IPS-18a (cell line): Measurements from ENCODE around the gene TP53BP1.

Source experiments
- H3K27ac ChIP-seq: one replicate; pipeline ENCODE4 v1.5.1; 2013; ENCODE audit warnings: low read length
- H3K27me3 ChIP-seq: one replicate; pipeline ENCODE4 v1.6.1; 2013; ENCODE audit warnings: mild to moderate bottlenecking, low read length; ENCODE audit not compliant: control insufficient read depth, insufficient read depth
- H3K36me3 ChIP-seq: one replicate; pipeline ENCODE4 v1.6.1; 2013; ENCODE audit warnings: low read depth, low read length; ENCODE audit not compliant: control insufficient read depth
- H3K4me1 ChIP-seq: one replicate; pipeline ENCODE4 v1.6.1; 2013; ENCODE audit warnings: low read depth, low read length; ENCODE audit not compliant: control insufficient read depth
- H3K4me3 ChIP-seq: one replicate; pipeline ENCODE4 v1.5.1; 2013; ENCODE audit warnings: low read length
- H3K9ac ChIP-seq: one replicate; pipeline ENCODE4 v1.6.1; 2013; ENCODE audit warnings: mild to moderate bottlenecking, low read length, moderate library complexity
- H3K9me3 ChIP-seq: one replicate; pipeline ENCODE4 v1.6.1; 2013; ENCODE audit warnings: low read depth, low read length; ENCODE audit not compliant: control insufficient read depth

TP53BP1 gene

DNA sequence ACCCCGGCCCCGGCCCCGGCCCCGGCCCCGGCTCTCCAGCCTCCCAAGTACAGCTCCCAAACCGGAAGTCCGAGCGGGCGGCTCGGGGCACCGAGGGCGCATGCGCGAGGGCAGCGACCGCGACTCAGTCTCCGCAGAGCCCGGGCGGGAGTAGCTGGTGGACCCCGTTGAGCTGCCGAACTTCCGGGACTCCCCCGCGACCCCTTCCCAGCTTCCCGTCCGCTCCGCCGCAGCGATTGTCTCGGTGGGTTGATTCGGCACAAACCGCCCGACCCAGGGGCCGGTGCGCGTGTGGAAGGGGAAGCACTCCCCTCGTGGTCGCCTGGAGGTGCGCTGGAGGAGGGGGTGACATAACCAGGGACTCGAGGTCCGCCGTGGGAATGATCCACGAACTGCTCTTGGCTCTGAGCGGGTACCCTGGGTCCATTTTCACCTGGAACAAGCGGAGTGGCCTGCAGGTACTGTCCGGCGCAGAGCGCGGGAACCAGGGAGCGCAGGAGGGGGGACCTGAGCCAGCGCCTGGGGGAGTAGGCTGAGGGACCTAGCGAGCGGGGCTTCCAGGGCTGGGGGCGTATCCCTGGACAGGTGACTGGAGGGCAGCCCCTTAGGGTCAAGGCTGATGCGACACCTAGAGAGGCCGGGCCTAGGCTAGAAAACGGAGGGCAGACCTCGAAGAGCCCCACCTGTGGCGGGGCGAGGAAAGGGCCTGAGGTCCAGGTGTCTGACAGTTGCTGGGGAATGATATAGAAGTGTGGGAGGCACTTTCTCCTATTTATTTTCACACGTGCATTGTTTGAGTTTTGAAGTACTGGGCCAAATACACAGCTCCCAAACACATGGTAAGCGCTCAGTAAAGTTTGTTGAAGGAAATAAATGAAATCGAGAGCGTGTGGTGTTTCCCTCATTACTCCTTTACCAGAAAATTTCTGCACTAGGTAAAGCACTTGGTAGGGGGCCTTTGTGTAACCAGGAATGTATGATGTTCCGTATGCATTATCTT is 121.7 kb downstream of the TP53BP1 start, which contains the start of the genes TUBGCP4 and ZSCAN29:
TSS of gene TUBGCP4 (plus strand) at position 127 of the 1,000 bp plus-strand sequence. CDS start at position 381, 254 bp downstream.
TSS of gene ZSCAN29 (minus strand) at position 69 of the 1,000 bp plus-strand sequence. CDS start 1,130 bp downstream, outside the sequence.
- peak within 1 kb of the TSS; percentile 85 for H3K9ac ChIP-seq
- H3K36me3 ChIP-seq = peaks cover 25% of the 10 kb centered on the region
- H3K27ac ChIP-seq = no peak within 1 kb of the TSS
- no peaks in the 10 kb centered on the region for H3K9me3 ChIP-seq
- H3K4me1 ChIP-seq = peaks cover 16% of the 10 kb centered on the region
- H3K27me3 ChIP-seq = no peaks in the 10 kb centered on the region
- peak within 1 kb of the TSS; percentile 96 for H3K4me3 ChIP-seq

DNA sequence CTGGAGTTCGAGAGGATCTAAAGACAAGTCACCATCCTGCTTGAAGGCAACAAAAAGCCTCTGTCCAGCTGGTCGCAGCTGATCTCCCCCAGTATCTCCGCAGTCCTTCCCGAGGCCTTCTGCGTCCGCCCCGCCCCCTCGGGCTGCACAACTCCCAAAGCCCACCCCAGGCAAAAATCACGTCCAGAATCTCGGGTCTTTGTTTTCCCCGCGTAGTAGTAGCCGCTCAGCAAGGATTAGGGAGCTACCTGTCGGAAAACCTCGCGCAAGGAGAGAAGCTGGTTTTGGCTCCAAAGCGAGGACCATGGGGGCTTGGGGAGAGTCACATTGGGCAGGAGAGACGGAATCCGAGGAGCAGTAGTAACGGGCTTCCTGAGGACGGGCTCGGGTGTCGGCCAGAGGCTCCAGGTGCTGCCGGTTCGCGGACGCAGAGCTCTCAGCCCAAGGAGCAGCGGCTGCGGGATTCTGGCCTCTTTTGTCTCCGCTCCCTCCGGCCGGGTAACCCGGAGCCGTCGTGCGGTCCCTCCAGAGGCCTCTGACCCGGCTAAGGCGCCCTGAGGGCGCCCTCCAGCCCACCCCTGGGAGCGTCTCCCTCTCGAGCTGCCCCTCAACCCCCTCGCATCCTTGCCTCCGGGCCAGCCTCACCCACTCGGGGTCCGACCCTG is 122.5 kb downstream of the TP53BP1 start:
- Histone ChIP-seq H3K27ac (no peak overlapping the region), H3K27me3 (no peaks in the 10 kb centered on the region)

DNA sequence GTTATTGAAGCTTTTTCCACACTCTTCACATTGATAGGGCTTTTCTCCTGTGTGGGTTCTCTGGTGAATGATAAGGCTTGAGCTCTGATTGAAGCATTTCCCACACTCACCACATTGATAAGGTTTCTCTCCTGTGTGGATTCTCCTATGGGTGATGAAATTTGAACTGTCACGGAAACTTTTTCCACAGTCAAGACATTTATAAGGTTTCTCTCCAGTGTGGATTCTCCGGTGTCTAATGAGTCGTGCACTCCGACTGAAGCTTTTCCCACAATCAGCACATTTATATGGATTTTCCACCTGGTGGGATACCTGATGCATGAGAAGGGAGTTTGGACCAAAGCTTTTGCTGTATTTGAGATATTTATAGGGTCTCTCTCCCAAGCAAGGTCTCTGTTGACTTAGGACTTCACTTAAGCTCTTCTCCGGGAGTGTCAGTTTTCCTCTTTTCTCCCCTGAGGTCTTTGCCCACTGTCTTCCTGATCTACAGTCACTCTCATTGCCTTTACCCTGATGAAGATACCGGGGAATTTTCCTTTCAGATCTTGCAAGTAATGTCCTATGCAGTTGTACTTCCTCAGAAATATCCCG is 131.5 kb downstream of the TP53BP1 start:
- Histone ChIP-seq H3K36me3 (peaks cover 63% of the 10 kb centered on the region), H3K9me3 (peaks cover 21% of the 10 kb centered on the region)

More for the DNA sequence above, 122.5 kb downstream of the TP53BP1 start:
- Histone ChIP-seq H3K36me3 (peaks cover 33% of the 10 kb centered on the region), H3K4me3 (peak overlapping the region; percentile 96), H3K9ac (peak overlapping the region; percentile 85), H3K4me1 (peaks cover 16% of the 10 kb centered on the region), H3K9me3 (no peaks in the 10 kb centered on the region)

GRCh38 chr15:43360821-43361220 is 132.1 kb downstream of the TP53BP1 start:
- H3K4me1 ChIP-seq = no peaks in the 10 kb centered on the region
- H3K9ac ChIP-seq = no peak overlapping the region
- H3K36me3 ChIP-seq = peaks cover 57% of the 10 kb centered on the region
- no peak overlapping the region for H3K4me3 ChIP-seq
- H3K27me3 ChIP-seq = no peaks in the 10 kb centered on the region
- no peak overlapping the region for H3K27ac ChIP-seq
- H3K9me3 ChIP-seq = peaks cover 21% of the 10 kb centered on the region

More for the DNA sequence above, 131.5 kb downstream of the TP53BP1 start:
- H3K4me3 ChIP-seq = no peak overlapping the region
- no peaks in the 10 kb centered on the region for H3K4me1 ChIP-seq
- H3K9ac ChIP-seq = no peak overlapping the region
- no peak overlapping the region for H3K27ac ChIP-seq
- no peaks in the 10 kb centered on the region for H3K27me3 ChIP-seq
